GM13976 (cell line): ENCODE measurements around the gene LRRC40.

Source experiments
- DNase-seq: peaks from one replicate; pipeline ENCODE4 v3.0.0; 2012; ENCODE audit warnings: low spot score
- in situ Hi-C: fragments of 300-500 bp; cut with MboI; formaldehyde crosslinking; loops from one replicate; pipeline ENCODE4 v1.12.0; 2022; ENCODE audit warnings: low sequenced_read_pairs, mixed read lengths, inconsistent platforms; ENCODE audit not compliant: unreplicated experiment
- TF ChIP-seq, protein P1 (sequence below): IDR thresholded peaks from 2 replicates; pipeline ENCODE4 v1.5.1; 2012; ENCODE audit warnings: borderline replicate concordance, mild to moderate bottlenecking; ENCODE audit not compliant: insufficient read depth; ENCODE audit errors: extremely low read depth, missing control alignments, control extremely low read depth

Gene LRRC40

DNA sequence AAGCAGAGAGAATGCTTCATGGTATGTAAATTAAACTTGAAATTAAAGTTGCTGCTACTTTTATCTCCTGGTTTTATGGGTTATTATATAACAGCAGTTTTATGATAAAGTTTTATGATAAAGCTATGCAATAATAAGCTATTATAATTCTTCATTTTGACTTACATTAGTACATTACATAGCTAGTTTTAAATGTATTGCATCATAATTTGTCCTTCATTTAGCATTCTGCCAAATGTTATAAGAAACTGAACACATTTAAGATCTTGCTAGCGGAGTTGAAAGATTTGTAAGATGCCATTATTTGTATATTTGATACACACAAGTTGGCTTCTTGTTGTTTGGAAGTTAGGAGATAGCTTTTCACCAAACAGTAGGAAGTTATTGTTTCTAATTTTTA, 101.6 kb downstream of the LRRC40 start:
- TF ChIP-seq, protein P1, sequence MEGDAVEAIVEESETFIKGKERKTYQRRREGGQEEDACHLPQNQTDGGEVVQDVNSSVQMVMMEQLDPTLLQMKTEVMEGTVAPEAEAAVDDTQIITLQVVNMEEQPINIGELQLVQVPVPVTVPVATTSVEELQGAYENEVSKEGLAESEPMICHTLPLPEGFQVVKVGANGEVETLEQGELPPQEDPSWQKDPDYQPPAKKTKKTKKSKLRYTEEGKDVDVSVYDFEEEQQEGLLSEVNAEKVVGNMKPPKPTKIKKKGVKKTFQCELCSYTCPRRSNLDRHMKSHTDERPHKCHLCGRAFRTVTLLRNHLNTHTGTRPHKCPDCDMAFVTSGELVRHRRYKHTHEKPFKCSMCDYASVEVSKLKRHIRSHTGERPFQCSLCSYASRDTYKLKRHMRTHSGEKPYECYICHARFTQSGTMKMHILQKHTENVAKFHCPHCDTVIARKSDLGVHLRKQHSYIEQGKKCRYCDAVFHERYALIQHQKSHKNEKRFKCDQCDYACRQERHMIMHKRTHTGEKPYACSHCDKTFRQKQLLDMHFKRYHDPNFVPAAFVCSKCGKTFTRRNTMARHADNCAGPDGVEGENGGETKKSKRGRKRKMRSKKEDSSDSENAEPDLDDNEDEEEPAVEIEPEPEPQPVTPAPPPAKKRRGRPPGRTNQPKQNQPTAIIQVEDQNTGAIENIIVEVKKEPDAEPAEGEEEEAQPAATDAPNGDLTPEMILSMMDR, result no peak
- in situ Hi-C loops, result no loop called here
- no peak for DNase-seq

DNA sequence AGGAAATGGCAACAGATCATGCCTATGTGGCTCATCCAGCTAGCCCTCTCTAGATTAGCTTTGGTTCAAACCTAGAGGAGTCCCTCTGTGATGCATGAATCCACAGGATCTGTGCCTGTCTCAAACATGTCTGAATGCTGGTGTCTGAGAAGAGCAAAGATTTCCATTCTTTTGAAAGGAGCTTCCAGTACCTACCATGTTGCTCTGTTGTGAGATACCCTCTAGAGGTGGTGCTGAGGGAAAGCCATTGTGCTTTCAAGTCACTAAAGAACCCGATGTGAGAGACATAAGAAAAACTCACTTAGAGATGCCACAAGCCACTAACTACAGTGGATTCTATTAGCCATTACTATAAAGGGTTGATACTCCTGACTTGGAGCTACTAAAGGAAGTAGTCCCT, 103.6 kb downstream of the LRRC40 start:
- TF ChIP-seq, protein P1, result no peak
- no peak for DNase-seq
- in situ Hi-C loops, result no loop called here

DNA sequence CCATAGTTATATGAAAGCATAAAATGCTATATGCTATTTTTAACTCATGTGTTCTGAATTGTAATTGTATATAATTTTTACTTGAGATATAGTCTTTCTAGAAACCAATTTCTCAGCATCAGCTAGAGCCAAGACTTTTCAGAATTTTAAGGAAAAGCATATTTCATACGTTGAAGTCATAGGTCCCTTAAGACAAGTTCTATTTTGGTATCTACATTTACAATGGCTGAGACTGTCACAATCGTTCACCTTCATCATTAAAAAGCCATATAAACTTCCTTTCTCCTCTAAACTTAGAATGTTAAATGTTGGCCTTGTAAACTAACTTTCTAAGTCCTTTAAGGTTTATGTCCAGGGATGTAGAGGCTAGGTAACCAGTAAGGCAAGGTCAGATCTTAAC, 104.1 kb downstream of the LRRC40 start:
- DNase-seq, result no peak
- TF ChIP-seq, protein P1, result no peak
- in situ Hi-C loops, result no loop called here
